NOMO-1 treated with DMSO at 0.1 percent for 48 hours (cell line): ENCODE data around the gene FOXJ3.

Experiments
- DNase-seq: peaks from one replicate; lab custom pipeline; 2025; ENCODE audit not compliant: unreplicated experiment; lab: John Stamatoyannopoulos, UW

FOXJ3 gene

DNA sequence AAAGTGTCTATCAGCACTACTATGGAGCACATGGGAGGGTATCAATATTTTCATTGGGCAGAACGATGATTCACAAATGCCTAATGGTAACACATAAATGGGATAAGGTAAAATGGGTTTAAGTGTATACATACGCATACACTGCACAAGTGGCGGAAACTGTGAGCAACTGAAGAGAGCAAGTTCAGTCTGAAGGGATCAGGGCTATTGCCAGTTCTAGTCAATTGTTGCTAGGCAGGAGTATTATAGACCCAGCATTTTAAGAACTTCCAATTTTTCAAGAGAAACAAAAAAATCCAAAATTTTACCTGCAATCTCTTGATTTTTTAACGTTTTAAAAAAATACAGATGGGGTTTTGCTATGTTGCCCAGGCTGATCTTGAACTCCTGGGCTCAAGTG lies 23.1 kb downstream of the FOXJ3 start:
- DNase-seq: no peak

DNA sequence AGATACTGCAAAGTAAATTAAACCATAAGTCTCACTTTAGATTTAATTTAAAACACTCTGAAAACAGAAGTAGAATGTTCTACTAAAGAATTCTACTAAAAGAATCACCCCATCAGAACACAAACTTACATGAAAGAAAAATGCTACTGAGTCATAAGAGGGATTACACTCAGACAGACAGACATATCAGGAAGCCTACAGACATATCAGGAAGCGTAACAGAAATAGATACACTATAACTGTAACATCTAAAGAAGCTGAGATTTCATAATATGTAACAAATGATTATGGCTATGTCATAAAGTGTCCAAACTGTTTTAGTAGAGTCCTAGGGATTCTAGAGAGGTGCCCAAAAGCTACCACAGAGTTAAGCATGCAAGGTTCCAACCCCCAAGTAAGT lies 23.9 kb downstream of the FOXJ3 start:
- DNase-seq: no peak

DNA sequence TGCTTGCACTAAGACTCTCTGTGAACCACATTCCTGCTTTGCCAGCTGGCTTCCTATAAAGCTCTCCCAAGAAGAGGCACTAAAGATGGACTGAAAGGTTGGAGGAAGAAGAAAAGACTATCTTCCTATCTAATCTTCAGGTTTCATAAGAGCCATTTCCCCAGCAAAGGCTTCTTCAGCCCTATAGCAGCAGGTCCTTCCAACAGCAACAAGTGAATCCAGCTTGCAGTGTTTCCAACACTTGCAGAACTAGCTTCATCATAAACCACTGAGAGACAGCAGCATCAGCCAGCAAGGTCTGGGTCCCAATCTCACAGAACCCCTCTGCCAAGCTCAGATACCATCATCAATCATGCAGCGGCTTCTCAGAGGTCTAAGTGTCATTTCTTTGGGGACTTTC lies 28.1 kb downstream of the FOXJ3 start:
- DNase-seq: no peak

GRCh38 chr1:42305639-42306038 lies 29.4 kb downstream of the FOXJ3 start:
- no peak for DNase-seq

DNA sequence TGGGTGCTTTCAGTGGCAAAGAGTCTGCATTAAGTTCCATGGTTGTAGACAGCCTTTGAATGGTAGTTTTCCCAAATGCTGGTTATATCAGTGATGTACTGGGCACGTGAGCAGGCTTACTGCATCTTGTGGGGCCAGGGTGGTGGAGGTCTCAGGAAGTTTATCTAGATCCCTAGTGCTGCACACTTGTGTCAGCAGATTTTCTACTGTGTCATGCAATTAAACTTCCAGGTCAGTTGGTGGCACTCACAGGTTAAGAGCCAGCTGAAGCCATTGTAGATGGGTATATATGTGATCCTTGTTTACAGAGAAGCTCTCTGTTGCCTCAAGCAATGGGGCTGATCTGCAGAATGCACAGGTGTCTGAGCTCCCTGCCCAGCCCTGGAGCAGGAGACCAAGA lies 33.0 kb downstream of the FOXJ3 start:
- no peak for DNase-seq

- no peak for DNase-seq
Observed at GRCh38 chr1:42298520-42298919, 36.5 kb downstream of the FOXJ3 start.

DNA sequence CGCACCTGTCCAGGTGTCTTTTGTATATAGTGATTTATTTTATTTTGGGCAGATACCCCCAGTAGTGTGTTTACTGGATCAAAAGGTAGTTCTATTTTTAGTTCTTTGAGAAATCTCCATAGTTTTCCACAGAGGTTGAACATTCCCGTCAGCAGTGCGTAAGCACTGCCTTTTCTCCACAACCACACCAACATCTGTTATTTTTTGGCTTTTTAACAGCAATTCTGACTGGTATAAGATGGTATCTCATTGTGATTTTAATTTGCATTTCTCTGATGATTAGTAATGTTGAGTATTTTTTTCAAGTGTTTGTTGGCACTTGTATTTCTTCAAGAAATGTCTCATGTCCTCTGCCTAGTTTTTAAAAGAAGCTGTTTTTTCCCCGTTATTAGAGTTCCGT lies 39.2 kb downstream of the FOXJ3 start:
- DNase-seq: no peak

DNA sequence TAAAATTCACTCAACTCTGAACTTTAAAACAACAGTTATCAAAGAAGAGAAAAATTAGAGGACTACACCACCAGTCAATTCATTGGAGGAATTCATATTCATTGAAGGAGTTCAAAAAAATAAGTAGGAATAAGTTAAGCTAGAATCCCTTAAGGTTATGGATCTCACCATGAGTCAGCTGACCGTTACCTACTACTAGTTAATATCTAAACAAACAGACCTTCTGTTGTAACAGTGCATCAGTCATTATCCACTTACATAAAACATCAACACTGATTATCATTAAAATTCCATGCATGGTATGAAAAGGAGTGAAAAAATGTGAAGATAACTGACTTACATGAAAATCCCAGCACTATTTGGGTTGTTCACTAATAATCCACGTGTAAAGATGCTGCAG lies 44.9 kb downstream of the FOXJ3 start:
- DNase-seq: no peak

DNA sequence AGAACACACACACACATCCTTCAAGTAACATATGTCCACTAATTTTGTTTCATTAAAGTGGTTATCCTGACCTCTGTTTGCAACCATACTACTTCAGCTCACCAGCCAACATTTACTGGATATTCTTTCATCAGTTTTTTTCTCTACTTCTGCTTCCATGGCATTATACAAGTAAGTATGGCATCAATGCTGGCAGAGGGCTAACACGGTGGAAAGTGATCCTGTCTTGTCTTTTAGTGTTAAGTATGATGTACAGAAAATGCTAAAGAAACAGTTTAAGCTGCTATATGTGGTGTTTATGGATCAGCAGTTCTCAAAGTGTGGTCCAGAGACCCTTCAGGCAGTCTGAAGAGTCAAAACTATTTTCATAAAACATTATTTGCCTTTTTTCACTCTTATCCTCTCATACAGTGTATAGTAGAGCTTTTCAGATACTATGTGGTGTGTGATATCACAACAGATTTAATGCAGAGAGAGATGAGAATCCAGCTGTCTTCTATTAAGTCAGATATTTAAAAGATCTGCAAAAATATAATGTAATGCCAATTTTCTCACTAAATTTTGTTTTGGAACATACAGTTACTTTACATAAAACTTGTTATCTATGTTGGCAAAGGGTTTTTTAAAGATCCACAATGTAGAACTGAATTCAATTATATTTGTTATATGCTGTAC lies 46.6 kb downstream of the FOXJ3 start:
- no peak for DNase-seq

GRCh38 chr1:42282867-42283583 lies 52.0 kb downstream of the FOXJ3 start:
- DNase-seq: peak; percentile 17

- DNase-seq: no peak
Observed at GRCh38 chr1:42282024-42282579, 52.9 kb downstream of the FOXJ3 start.

GRCh38 chr1:42280821-42281220 lies 54.2 kb downstream of the FOXJ3 start:
- no peak for DNase-seq

DNA sequence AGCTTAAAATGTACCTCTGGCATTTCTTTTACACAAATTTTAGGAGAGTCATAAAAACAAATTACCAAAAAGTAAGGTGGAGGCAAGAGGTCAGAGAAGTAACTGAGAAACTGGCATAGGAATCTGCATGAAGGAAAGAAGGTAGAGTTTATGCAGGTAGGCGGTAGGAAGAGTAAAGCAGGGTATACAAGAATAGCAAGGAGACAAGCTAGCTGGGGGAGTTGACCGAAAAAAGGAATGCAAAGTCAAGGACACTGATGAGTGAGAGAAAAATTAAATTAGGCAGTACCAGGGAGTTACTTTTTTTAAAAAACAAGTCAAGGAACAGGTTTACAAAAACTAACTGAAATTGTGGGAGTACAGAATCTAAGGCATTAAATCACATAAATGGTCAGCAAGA lies 56.0 kb downstream of the FOXJ3 start:
- no peak for DNase-seq

- no peak for DNase-seq
Observed at GRCh38 chr1:42272920-42273319, 62.1 kb downstream of the FOXJ3 start.

- DNase-seq: no peak
Observed at GRCh38 chr1:42267904-42268303, 67.1 kb downstream of the FOXJ3 start.

GRCh38 chr1:42266253-42267135 lies 68.5 kb downstream of the FOXJ3 start:
- DNase-seq: no peak

DNA sequence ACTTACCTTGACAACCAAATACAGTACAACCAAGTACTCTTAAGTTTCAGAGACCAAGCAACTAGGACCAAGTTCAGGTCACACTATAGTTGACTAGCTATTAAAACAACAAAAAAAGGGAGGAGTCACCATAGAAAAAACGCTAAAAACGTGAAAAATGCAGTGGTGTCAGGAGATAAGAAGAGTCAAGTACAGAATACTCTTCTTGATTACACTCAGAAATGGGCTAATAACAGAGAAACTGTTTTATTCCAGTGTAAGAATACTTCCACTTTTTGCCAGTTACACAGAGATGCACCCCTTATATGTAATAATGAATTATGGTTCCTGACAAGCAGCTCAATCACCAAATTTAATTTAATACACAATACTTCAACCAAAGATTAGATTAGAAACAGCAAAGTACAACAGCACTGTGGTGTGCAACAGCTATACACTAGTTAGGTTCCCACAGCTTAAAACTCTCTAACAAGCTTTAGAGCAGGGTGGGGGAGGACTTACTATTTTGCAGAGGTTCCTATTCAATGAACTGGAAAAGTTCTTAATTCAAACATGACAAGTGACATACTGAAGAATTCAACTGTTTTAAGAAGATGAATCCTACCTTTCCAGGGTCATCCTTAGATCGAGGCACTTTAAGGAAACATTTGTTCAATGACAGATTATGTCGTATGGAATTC lies 70.4 kb downstream of the FOXJ3 start:
- peak; percentile 19 for DNase-seq

GRCh38 chr1:42263019-42263418 lies 72.0 kb downstream of the FOXJ3 start:
- DNase-seq: no peak

DNA sequence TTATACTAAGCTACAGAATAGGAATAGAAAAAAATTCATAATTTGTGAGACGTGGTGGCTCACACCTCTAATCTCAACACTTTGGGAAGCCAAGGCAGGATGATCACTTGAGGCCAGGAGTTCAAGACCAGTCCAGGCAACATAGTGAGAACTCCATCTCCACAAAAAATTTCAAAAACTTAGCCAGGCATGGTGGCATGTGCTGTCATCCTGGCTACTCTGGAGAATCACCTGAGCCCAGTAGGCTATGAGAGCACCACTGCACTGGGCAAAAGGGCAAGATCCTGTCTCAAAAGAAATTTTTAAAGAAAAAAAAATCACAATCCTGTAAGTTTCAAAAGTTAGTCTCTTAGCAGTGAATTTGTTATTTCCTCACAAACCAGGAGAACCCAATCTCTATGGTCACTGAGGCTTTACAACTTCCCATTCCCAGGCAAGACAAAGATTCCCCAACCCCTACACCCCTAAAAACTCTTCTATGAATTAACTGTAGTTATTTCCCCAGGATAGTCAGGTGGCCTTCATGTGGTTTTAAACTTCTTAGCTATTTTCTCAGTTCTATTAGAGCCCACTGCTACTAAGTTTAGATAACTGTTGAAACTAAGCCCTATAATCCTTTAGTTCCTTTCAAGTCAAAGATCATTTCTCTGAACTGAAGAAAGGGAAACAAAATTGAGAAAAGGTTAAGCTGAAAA lies 74.5 kb downstream of the FOXJ3 start:
- no peak for DNase-seq

DNA sequence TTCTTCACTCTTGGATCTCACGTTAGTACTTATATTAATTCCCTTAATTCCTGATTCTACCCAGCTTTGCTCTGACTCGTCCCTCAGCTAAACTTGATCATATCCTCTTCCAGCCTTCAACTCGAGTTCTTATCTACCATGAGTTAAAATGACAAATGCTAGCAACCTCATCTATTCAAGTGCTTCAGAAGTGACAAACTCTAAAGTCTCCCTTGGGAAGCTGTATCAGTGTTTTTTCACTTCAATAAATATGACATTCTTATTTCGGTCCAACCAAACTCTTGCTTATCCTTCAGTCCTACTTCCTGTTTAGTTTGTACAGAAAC lies 75.3 kb downstream of the FOXJ3 start:
- no peak for DNase-seq
